ENCODE data around the gene SASH1. TPM values are rescaled to one million over a fixed set of nuclear protein-coding genes. Genes with fewer than 3 reads are reported as not detected.
"Not testable (repeated sequence)": the region's sequence is repeated elsewhere in the genome, so short reads cannot be mapped to it uniquely, and the experiment has no call there.

Gene SASH1
- total RNA-seq, 2 donors from 2014 or later: 14.9 to 16.4 TPM

GRCh38 chr6:148347441-148348054, 4.9 kb downstream of the SASH1 start:
- Histone ChIP-seq H3K9ac (ENCODE audit: low read depth in 2 of 2, low read length in 2 of 2) (no peak overlapping the region), H3K27ac (no peak overlapping the region), H3K4me3 (no peak overlapping the region), H3K4me1 (no peaks in the 10 kb centered on the region), H3K36me3 (no peaks in the 10 kb centered on the region), H3K27me3 (no peaks in the 10 kb centered on the region), H3K9me3 (no peaks in the 10 kb centered on the region)
- TF ChIP-seq CTCF (IDR thresholded peaks at IDR 0.05): no peak
- intact Hi-C loops (cut with DNase I): no loop called here
- DNase-seq: no peak

- no peaks in the 10 kb centered on the region for H3K9me3 ChIP-seq
- H3K27me3 ChIP-seq: no peaks in the 10 kb centered on the region
- H3K4me3 ChIP-seq: no peak overlapping the region
- TF ChIP-seq CTCF (IDR thresholded peaks at IDR 0.05): no peak
- intact Hi-C loops (cut with DNase I): no loop called here
- H3K4me1 ChIP-seq: no peaks in the 10 kb centered on the region
- no peaks in the 10 kb centered on the region for H3K36me3 ChIP-seq
- no peak overlapping the region for H3K9ac ChIP-seq (ENCODE audit: low read depth in 2 of 2, low read length in 2 of 2)
- DNase-seq: no peak
- no peak overlapping the region for H3K27ac ChIP-seq
Observed at GRCh38 chr6:148348335-148348734, 5.7 kb downstream of the SASH1 start.

- TF ChIP-seq CTCF (IDR thresholded peaks at IDR 0.05): no peak
- Histone ChIP-seq H3K9ac (ENCODE audit: low read depth in 2 of 2, low read length in 2 of 2) (no peak overlapping the region), H3K27ac (no peak overlapping the region), H3K4me1 (no peaks in the 10 kb centered on the region), H3K36me3 (no peaks in the 10 kb centered on the region), H3K4me3 (no peak overlapping the region), H3K9me3 (no peaks in the 10 kb centered on the region), H3K27me3 (no peaks in the 10 kb centered on the region)
- DNase-seq: no peak
- intact Hi-C loops (cut with DNase I): no loop called here
Observed at GRCh38 chr6:148348778-148349177, 6.1 kb downstream of the SASH1 start.

- no peak for DNase-seq
- H3K4me1 ChIP-seq: no peaks in the 10 kb centered on the region
- intact Hi-C loops (cut with DNase I): no loop called here
Observed at GRCh38 chr6:148349466-148349865, 6.8 kb downstream of the SASH1 start.

GRCh38 chr6:148351309-148351708, 8.7 kb downstream of the SASH1 start:
- Histone ChIP-seq H3K9me3 (no peaks in the 10 kb centered on the region), H3K27ac (no peak overlapping the region), H3K27me3 (no peaks in the 10 kb centered on the region), H3K4me1 (no peaks in the 10 kb centered on the region), H3K36me3 (no peaks in the 10 kb centered on the region), H3K9ac (ENCODE audit: low read depth in 2 of 2, low read length in 2 of 2) (no peak overlapping the region), H3K4me3 (no peak overlapping the region)
- no peak for TF ChIP-seq CTCF (IDR thresholded peaks at IDR 0.05)
- no peak for DNase-seq
- intact Hi-C loops (cut with DNase I): no loop called here

More at GRCh38 chr6:148349466-148349865, 6.8 kb downstream of the SASH1 start:
- Histone ChIP-seq H3K9ac (ENCODE audit: low read depth in 2 of 2, low read length in 2 of 2) (no peak overlapping the region), H3K9me3 (no peaks in the 10 kb centered on the region), H3K27ac (no peak overlapping the region), H3K4me3 (no peak overlapping the region), H3K27me3 (no peaks in the 10 kb centered on the region), H3K36me3 (no peaks in the 10 kb centered on the region)
- no peak for TF ChIP-seq CTCF (IDR thresholded peaks at IDR 0.05)

GRCh38 chr6:148352421-148352820, 9.8 kb downstream of the SASH1 start:
- H3K9ac ChIP-seq (ENCODE audit: low read depth in 2 of 2, low read length in 2 of 2); intact Hi-C loops (cut with DNase I); H3K4me1 ChIP-seq; H3K4me3 ChIP-seq; H3K27me3 ChIP-seq; H3K9me3 ChIP-seq; H3K36me3 ChIP-seq; DNase-seq; H3K27ac ChIP-seq: not testable (repeated sequence)
